Measurements from ENCODE around the gene WDCP.

DNA sequence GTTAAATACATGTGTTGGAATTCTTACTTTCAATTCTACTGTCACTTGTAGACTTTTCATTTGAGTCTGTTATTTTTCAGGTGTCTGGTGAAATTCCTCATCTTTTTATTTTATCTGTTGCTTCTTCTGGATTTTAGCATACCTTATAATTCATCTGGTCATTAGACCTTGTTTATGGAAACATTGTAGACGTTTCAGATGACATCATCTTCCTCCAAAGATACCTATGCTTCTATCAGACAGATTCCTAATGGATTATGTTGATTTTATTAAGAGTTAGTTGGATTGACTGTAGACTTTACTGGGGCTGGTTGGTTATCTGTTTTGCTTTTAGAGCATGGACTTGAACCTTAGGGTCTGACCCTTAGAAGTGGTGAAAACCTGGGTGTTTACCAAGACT lies 52.6 kb downstream of the WDCP start:
- TF ChIP-seq ZSCAN29 (IDR thresholded peaks at IDR 0.05) (no peak), SMARCA5 (IDR thresholded peaks at IDR 0.05) (no peak), ZNF274 (IDR thresholded peaks at IDR 0.05; ENCODE audit: insufficient read depth, insufficient read length) (no peak), EP300 (IDR thresholded peaks at IDR 0.05; ENCODE audit: borderline replicate concordance in 1 of 2, control insufficient read depth in 1 of 2, low read depth in 2 of 2, low read length in 2 of 2) (no peak), EZH2 (IDR thresholded peaks at IDR 0.05; ENCODE audit: borderline replicate concordance, control insufficient read depth, low read depth, low read length) (no peak), POLR2A (IDR thresholded peaks at IDR 0.05; ENCODE audit: low read depth, low read length) (no peak), TAF1 (IDR thresholded peaks at IDR 0.05; ENCODE audit: borderline replicate concordance, low read depth, low read length) (no peak), POLR2AphosphoS5 (IDR thresholded peaks at IDR 0.05; ENCODE audit: low read length) (no peak), BCLAF1 (IDR thresholded peaks at IDR 0.05) (no peak), EGR1 (IDR thresholded peaks at IDR 0.05; ENCODE audit: borderline replicate concordance in 1 of 2, low read depth in 2 of 2, low read length in 2 of 2) (no peak)
- TF ChIP-seq, protein P1, sequence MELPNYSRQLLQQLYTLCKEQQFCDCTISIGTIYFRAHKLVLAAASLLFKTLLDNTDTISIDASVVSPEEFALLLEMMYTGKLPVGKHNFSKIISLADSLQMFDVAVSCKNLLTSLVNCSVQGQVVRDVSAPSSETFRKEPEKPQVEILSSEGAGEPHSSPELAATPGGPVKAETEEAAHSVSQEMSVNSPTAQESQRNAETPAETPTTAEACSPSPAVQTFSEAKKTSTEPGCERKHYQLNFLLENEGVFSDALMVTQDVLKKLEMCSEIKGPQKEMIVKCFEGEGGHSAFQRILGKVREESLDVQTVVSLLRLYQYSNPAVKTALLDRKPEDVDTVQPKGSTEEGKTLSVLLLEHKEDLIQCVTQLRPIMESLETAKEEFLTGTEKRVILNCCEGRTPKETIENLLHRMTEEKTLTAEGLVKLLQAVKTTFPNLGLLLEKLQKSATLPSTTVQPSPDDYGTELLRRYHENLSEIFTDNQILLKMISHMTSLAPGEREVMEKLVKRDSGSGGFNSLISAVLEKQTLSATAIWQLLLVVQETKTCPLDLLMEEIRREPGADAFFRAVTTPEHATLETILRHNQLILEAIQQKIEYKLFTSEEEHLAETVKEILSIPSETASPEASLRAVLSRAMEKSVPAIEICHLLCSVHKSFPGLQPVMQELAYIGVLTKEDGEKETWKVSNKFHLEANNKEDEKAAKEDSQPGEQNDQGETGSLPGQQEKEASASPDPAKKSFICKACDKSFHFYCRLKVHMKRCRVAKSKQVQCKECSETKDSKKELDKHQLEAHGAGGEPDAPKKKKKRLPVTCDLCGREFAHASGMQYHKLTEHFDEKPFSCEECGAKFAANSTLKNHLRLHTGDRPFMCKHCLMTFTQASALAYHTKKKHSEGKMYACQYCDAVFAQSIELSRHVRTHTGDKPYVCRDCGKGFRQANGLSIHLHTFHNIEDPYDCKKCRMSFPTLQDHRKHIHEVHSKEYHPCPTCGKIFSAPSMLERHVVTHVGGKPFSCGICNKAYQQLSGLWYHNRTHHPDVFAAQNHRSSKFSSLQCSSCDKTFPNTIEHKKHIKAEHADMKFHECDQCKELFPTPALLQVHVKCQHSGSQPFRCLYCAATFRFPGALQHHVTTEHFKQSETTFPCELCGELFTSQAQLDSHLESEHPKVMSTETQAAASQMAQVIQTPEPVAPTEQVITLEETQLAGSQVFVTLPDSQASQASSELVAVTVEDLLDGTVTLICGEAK (IDR thresholded peaks at IDR 0.05; ENCODE audit: borderline replicate concordance) = no peak
- TF ChIP-seq, protein P2, sequence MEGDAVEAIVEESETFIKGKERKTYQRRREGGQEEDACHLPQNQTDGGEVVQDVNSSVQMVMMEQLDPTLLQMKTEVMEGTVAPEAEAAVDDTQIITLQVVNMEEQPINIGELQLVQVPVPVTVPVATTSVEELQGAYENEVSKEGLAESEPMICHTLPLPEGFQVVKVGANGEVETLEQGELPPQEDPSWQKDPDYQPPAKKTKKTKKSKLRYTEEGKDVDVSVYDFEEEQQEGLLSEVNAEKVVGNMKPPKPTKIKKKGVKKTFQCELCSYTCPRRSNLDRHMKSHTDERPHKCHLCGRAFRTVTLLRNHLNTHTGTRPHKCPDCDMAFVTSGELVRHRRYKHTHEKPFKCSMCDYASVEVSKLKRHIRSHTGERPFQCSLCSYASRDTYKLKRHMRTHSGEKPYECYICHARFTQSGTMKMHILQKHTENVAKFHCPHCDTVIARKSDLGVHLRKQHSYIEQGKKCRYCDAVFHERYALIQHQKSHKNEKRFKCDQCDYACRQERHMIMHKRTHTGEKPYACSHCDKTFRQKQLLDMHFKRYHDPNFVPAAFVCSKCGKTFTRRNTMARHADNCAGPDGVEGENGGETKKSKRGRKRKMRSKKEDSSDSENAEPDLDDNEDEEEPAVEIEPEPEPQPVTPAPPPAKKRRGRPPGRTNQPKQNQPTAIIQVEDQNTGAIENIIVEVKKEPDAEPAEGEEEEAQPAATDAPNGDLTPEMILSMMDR (IDR thresholded peaks at IDR 0.05 in 2 of 3, conservative IDR thresholded peaks at IDR 0.05 in 1 of 3; ENCODE audit: control insufficient read depth in 2 of 3, extremely low read depth in 1 of 3, insufficient read depth in 1 of 3, low read depth in 3 of 3, low read length in 3 of 3) = no peak
- TF ChIP-seq, protein P3, sequence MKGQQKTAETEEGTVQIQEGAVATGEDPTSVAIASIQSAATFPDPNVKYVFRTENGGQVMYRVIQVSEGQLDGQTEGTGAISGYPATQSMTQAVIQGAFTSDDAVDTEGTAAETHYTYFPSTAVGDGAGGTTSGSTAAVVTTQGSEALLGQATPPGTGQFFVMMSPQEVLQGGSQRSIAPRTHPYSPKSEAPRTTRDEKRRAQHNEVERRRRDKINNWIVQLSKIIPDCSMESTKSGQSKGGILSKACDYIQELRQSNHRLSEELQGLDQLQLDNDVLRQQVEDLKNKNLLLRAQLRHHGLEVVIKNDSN (IDR thresholded peaks at IDR 0.05; ENCODE audit: borderline replicate concordance, extremely low read length, insufficient read depth, low read depth, low read length) = no peak

Measured in GM12878 (cell line).